Activated naive CD8-positive, alpha-beta T cell (primary cell): ENCODE measurements around the gene GDF7.

Experiments used
- H3K27ac Mint-ChIP-seq: one replicate; pipeline ENCODE4 v1.8.0; 2021; ENCODE audit warnings: mixed read lengths
- H3K27me3 Mint-ChIP-seq: one replicate; pipeline ENCODE4 v1.8.0; 2021; ENCODE audit warnings: mixed read lengths
- H3K36me3 Mint-ChIP-seq: one replicate; pipeline ENCODE4 v1.8.0; 2021; ENCODE audit warnings: mixed read lengths
- H3K4me1 Mint-ChIP-seq: one replicate; pipeline ENCODE4 v1.8.0; 2021; ENCODE audit warnings: low read depth, mixed read lengths
- H3K4me3 Mint-ChIP-seq: one replicate; pipeline ENCODE4 v1.8.0; 2021; ENCODE audit warnings: mild to moderate bottlenecking, mixed read lengths
- H3K9me3 Mint-ChIP-seq: one replicate; pipeline ENCODE4 v1.8.0; 2021; ENCODE audit warnings: low read depth, mixed read lengths

Gene GDF7

GRCh38 chr2:20678086-20678395 is 11.1 kb downstream of the GDF7 start:
- Mint-ChIP-seq H3K27ac (no peak overlapping the region), H3K9me3 (no peaks in the 10 kb centered on the region), H3K4me1 (peaks cover 9% of the 10 kb centered on the region), H3K27me3 (no peaks in the 10 kb centered on the region), H3K4me3 (no peak overlapping the region), H3K36me3 (peaks cover 13% of the 10 kb centered on the region)

- Mint-ChIP-seq H3K9me3 (no peaks in the 10 kb centered on the region), H3K4me1 (peaks cover 9% of the 10 kb centered on the region)
Observed at GRCh38 chr2:20678780-20679179, 11.8 kb downstream of the GDF7 start.

GRCh38 chr2:20680744-20681375 is 13.9 kb downstream of the GDF7 start:
- H3K27me3 Mint-ChIP-seq: no peaks in the 10 kb centered on the region
- H3K9me3 Mint-ChIP-seq: no peaks in the 10 kb centered on the region
- peaks cover 9% of the 10 kb centered on the region for H3K4me1 Mint-ChIP-seq
- peaks cover 18% of the 10 kb centered on the region for H3K36me3 Mint-ChIP-seq
- H3K4me3 Mint-ChIP-seq: no peak overlapping the region
- no peak overlapping the region for H3K27ac Mint-ChIP-seq

More at GRCh38 chr2:20678780-20679179, 11.8 kb downstream of the GDF7 start:
- Mint-ChIP-seq H3K4me3 (no peak overlapping the region), H3K27ac (no peak overlapping the region), H3K27me3 (no peaks in the 10 kb centered on the region), H3K36me3 (peaks cover 18% of the 10 kb centered on the region)

DNA sequence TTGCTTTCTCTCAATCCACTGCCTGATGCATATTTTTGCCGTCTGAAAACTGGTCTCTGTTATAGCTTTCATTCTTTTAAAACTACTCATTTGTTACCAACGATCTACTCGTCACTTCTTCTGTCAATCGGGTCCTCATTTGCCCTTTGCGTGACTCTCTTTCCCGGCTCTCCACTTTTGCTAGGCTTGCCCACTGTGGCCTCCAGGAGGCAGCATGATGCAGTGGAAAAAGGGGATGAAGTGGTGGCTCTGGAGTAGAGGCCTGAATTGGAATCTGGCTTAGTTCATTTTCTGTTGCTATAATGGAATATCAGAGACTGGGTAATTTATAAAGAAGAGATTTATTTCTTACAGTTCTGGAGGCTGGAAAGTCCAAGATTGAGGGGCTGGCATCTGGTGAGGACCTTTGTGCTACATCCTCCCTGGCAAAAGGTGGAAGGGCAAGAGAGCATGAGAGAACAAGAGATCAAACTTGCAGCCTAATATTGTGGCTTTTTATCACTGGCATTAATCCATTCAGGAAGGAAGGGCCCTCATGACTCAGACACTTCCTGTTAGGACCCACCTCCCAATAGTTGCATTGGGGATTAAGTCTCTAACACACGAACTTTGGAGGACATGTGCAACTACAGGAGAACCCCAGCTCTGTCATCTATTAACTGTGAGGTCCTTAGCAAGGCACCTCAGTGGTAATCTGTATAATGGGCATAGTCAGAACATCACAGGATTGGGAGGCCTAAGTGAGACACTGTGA is 15.4 kb downstream of the GDF7 start:
- H3K36me3 Mint-ChIP-seq: peaks cover 27% of the 10 kb centered on the region

GRCh38 chr2:20684581-20685063 is 17.7 kb downstream of the GDF7 start:
- Mint-ChIP-seq H3K4me1 (peaks cover 9% of the 10 kb centered on the region), H3K9me3 (no peaks in the 10 kb centered on the region), H3K27ac (no peak overlapping the region), H3K36me3 (peaks cover 33% of the 10 kb centered on the region), H3K27me3 (no peaks in the 10 kb centered on the region), H3K4me3 (no peak overlapping the region)

More for the DNA sequence above, 15.4 kb downstream of the GDF7 start:
- H3K4me3 Mint-ChIP-seq: no peak overlapping the region
- H3K27ac Mint-ChIP-seq: no peak overlapping the region
- no peaks in the 10 kb centered on the region for H3K9me3 Mint-ChIP-seq
- H3K4me1 Mint-ChIP-seq: peaks cover 9% of the 10 kb centered on the region
- no peaks in the 10 kb centered on the region for H3K27me3 Mint-ChIP-seq

GRCh38 chr2:20687260-20687832 is 20.4 kb downstream of the GDF7 start:
- Mint-ChIP-seq H3K4me1 (peaks cover 7% of the 10 kb centered on the region), H3K27me3 (no peaks in the 10 kb centered on the region), H3K9me3 (no peaks in the 10 kb centered on the region), H3K4me3 (no peak overlapping the region), H3K36me3 (peaks cover 36% of the 10 kb centered on the region), H3K27ac (no peak overlapping the region)

DNA sequence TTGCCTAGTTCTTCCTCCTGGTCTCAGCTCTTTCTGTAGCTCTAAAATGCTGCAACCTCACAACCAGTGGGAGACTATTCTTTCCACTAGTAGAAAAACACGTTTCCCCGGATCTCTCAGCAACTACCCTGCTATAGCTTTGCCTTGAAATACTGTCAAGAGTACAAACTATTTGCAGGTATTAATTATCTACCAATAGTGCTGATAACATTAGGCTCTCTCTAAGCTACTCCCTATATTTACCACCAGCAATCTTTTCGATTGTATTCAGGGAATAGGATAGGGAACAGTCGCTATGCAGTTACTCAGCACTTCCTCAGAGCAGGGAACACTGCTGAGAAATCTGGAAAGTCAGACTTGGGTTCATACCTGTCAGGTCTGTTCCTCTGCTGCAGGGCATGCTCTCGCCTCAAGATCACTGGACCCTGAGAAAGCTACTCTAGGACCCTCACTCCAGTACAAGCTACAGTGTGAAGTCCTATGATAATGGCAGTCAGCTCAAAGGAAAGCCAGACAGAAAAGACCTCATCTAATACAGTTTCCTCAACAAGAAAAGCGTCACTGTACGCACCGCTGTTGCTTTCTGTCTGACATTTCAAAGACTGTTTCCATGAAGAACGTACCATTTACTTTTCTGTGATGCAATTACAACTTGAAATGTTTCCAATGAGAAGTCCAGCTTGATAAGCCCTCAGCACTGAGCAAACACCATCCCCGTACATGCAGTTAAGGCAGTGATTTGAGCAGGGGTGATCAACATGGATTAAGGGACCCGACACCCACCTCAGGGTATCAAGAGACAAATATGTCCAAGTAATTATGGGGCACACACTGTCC is 22.7 kb downstream of the GDF7 start:
- Mint-ChIP-seq H3K9me3 (no peaks in the 10 kb centered on the region), H3K27ac (no peak overlapping the region), H3K36me3 (peaks cover 25% of the 10 kb centered on the region), H3K4me3 (no peak overlapping the region), H3K4me1 (no peaks in the 10 kb centered on the region), H3K27me3 (no peaks in the 10 kb centered on the region)

GRCh38 chr2:20691076-20691734 is 24.3 kb downstream of the GDF7 start:
- H3K9me3 Mint-ChIP-seq: no peaks in the 10 kb centered on the region
- H3K27me3 Mint-ChIP-seq: no peaks in the 10 kb centered on the region
- peaks cover 25% of the 10 kb centered on the region for H3K36me3 Mint-ChIP-seq
- no peak overlapping the region for H3K27ac Mint-ChIP-seq
- no peak overlapping the region for H3K4me3 Mint-ChIP-seq
- no peaks in the 10 kb centered on the region for H3K4me1 Mint-ChIP-seq

DNA sequence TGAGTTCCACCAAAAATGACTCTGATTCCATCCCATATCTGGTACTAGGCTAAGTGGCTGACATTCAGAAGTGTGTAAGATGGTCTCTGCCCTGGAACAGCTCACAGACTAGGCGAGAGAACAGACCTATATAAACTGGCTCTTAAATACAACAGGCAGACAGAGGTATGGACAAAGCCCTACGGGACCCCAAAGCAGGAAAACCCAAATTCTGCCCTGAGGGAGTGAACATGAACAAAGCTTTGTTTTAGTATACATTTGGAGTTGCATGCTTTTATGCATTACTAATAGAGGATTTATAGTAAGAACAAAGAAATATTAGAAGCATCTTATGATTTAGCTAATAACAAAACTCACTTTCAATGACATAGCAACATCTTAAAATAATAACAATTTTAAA is 25.1 kb downstream of the GDF7 start:
- no peaks in the 10 kb centered on the region for H3K9me3 Mint-ChIP-seq
- H3K36me3 Mint-ChIP-seq: peaks cover 23% of the 10 kb centered on the region
- H3K4me3 Mint-ChIP-seq: no peak overlapping the region
- no peaks in the 10 kb centered on the region for H3K4me1 Mint-ChIP-seq
- H3K27ac Mint-ChIP-seq: no peak overlapping the region
- H3K27me3 Mint-ChIP-seq: no peaks in the 10 kb centered on the region

DNA sequence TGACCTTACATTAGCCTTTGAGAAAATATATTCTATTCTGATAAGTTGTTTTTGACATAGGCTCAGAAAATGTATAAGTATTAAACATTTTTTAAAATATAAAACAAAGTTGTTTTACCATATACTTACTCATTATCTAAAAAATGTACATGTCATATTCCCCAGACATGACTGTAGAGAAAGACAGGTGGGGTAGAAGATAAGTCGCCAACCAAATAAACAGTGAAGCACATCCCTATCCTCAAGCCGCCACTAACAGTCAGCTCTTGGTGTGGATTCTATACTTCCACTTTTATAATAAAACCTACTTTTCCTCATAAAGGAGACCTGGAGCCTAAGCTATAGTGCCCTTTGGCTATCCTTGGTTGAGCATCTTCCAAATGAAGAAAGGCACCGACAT is 26.4 kb downstream of the GDF7 start:
- H3K4me3 Mint-ChIP-seq: no peak overlapping the region
- no peaks in the 10 kb centered on the region for H3K4me1 Mint-ChIP-seq
- peaks cover 25% of the 10 kb centered on the region for H3K36me3 Mint-ChIP-seq
- no peak overlapping the region for H3K27ac Mint-ChIP-seq
- no peaks in the 10 kb centered on the region for H3K27me3 Mint-ChIP-seq
- H3K9me3 Mint-ChIP-seq: no peaks in the 10 kb centered on the region

DNA sequence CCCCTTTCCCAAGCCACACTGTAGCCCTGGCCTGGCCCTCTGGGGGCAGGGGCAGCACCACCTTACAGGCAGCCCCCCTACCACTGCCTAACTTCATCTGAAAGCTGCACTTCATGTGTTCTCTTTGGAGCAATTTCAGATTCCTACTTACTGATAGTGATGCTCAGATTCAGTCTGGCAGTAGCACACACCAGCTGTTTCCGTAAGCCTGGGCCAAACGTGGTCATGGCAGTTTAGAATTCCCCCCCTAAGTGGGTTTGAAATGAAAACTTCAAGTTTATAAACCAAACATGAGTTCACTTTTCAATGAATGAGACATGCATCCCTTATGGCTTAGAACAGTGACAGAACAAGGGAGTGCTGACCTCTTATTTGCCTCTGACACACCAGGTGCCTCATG is 29.4 kb downstream of the GDF7 start:
- no peaks in the 10 kb centered on the region for H3K9me3 Mint-ChIP-seq
- H3K36me3 Mint-ChIP-seq: peaks cover 17% of the 10 kb centered on the region
- peaks cover 3% of the 10 kb centered on the region for H3K4me1 Mint-ChIP-seq
- H3K4me3 Mint-ChIP-seq: no peak overlapping the region
- no peaks in the 10 kb centered on the region for H3K27me3 Mint-ChIP-seq
- no peak overlapping the region for H3K27ac Mint-ChIP-seq

- H3K9me3 Mint-ChIP-seq: no peaks in the 10 kb centered on the region
- H3K36me3 Mint-ChIP-seq: peaks cover 15% of the 10 kb centered on the region
- no peak overlapping the region for H3K4me3 Mint-ChIP-seq
- H3K27ac Mint-ChIP-seq: no peak overlapping the region
- H3K27me3 Mint-ChIP-seq: no peaks in the 10 kb centered on the region
- peaks cover 3% of the 10 kb centered on the region for H3K4me1 Mint-ChIP-seq
Observed at GRCh38 chr2:20697322-20697934, 30.5 kb downstream of the GDF7 start.

DNA sequence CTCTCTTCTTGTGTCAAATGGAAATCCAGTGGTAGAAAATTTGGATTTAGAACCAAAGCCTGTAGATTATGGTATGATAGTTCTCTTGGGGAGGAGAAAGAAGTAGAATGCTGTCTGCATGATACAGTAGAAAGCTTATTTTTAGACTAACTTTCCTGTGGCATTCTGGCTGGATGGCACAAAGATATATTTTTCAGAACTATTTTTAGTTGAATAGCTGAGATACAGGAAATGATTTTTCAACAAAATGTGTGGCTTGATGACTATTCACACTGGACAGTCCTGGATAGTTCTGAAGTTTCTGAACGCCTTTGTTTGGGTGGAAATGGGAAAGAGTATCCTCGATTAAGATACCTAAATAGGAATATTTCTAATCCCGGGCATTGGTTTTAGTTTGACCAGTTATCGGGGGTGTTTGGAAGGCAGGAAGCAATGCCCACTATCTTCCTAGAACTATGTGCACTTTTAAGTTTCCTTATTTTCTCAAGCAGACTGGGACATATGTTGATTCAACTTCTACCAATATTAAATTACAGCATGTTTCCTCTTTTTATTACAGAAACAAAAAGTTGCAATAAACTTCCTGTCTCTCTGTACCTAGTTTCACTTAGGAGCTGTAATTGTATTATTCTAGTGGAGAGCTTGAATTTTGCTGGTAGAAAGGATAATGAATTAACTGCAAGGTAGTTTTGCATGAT is 32.1 kb downstream of the GDF7 start:
- no peaks in the 10 kb centered on the region for H3K9me3 Mint-ChIP-seq
- peaks cover 15% of the 10 kb centered on the region for H3K36me3 Mint-ChIP-seq
- H3K27ac Mint-ChIP-seq: no peak overlapping the region
- peaks cover 3% of the 10 kb centered on the region for H3K4me1 Mint-ChIP-seq
- no peak overlapping the region for H3K4me3 Mint-ChIP-seq
- no peaks in the 10 kb centered on the region for H3K27me3 Mint-ChIP-seq

GRCh38 chr2:20702563-20702962 is 35.6 kb downstream of the GDF7 start:
- Mint-ChIP-seq H3K4me3 (no peak overlapping the region), H3K27ac (no peak overlapping the region), H3K27me3 (no peaks in the 10 kb centered on the region), H3K9me3 (no peaks in the 10 kb centered on the region), H3K4me1 (peaks cover 3% of the 10 kb centered on the region), H3K36me3 (peaks cover 17% of the 10 kb centered on the region)
